ENCODE data around the gene TMC4.

The TMC4 gene

DNA sequence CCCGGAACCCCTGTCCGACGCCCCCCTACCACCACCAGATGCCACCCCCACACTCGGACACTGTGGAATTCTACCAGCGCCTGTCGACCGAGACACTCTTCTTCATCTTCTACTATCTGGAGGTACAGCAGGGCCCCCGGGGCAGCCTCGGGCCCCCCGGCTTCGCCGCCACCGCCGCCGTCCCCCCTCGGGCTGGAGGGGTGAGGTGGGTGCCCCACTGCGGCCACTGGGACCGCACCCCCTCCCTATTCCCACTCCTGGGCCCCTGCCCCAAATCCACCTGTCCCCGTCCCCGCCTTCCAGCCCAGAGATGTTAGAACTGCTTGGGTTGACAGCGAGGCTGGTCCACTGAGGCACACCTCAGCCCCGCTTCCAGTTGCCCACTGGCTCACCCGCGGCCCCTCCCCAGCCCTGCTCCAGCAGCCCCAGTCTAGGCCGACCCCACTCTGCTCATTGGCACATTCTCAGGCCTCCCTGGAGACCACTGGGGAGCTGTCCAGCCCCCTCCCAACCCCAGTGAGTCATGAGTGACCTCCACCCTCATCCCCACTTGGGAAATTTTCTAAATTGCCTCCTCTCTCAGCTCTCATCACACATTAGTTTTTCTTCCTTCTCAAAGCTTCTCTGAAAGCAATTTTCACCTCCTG is 20.0 kb downstream of the TMC4 start:
- DNase-seq = no peak

- DNase-seq = no peak
Measured at GRCh38 chr19:54152267-54152666, 20.7 kb downstream of the TMC4 start.

GRCh38 chr19:54151362-54152035 is 21.5 kb downstream of the TMC4 start:
- no peak for DNase-seq

GRCh38 chr19:54149021-54149812 is 23.7 kb downstream of the TMC4 start:
- no peak for DNase-seq

DNA sequence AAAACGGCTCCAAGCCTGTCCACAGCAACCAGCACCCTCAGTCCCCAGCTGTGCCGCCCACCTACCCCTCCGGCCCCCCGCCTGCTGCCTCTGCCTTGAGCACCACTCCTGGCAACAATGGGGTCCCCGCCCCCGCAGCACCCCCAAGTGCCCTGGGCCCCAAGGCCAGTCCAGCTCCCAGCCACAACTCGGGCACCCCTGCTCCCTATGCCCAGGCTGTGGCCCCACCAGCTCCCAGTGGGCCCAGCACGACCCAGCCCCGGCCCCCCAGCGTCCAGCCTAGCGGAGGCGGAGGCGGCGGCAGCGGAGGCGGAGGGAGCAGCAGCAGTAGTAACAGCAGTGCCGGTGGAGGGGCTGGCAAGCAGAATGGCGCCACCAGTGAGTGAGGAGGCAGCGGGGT is 24.8 kb downstream of the TMC4 start:
- DNase-seq = no peak

GRCh38 chr19:54147676-54148075 is 25.3 kb downstream of the TMC4 start:
- no peak for DNase-seq

- DNase-seq = no peak
Measured at GRCh38 chr19:54145541-54146158, 27.3 kb downstream of the TMC4 start.

DNA sequence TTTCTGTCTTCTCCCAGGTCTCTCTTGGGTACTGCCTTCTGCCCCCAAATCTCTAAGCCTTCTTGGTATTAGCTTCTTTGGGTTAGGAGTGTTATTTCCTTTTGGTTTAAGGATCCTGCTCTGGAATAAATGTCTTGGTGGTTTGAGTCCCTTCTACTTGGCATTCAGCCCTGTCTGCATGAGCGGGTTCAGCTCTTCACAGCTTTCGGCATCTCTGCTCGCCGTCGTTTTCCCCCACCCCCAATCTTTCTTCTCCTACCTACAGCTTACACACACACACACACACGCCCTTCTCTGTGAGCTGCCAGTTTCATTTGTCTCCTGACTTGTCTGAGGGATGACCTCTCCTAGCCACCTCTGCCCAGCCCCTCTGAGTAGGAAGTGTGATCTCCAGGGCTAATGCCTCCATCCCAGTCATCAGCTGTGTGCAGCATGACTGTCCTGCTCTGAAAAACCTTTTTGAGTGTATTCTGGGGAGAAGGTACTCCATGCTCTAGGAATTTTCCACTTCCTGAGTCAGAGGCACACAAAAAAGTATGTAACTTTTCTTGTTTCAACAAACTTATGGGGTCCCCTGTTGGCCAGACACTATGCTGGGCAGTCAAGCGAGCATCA is 30.7 kb downstream of the TMC4 start:
- DNase-seq = no peak

DNA sequence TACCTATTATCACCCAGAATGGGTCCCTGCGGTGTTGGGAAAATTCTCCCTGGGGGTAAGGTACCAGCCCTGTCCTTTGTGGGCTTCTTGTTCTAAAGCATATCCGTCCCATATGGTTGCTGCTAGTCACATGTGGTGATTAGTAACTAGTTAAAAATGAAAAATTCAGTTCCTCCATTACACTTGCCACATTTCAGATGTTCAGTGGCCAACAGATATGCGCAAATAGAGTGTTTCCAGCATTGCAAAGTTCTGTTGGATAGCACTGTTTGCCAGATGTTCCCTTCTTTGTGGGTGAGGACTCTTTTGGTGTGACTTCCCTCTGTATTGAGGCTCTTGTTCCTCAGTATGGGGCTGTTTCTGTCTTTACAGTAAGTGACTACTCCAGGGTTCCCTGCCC is 31.6 kb downstream of the TMC4 start:
- DNase-seq = no peak

DNA sequence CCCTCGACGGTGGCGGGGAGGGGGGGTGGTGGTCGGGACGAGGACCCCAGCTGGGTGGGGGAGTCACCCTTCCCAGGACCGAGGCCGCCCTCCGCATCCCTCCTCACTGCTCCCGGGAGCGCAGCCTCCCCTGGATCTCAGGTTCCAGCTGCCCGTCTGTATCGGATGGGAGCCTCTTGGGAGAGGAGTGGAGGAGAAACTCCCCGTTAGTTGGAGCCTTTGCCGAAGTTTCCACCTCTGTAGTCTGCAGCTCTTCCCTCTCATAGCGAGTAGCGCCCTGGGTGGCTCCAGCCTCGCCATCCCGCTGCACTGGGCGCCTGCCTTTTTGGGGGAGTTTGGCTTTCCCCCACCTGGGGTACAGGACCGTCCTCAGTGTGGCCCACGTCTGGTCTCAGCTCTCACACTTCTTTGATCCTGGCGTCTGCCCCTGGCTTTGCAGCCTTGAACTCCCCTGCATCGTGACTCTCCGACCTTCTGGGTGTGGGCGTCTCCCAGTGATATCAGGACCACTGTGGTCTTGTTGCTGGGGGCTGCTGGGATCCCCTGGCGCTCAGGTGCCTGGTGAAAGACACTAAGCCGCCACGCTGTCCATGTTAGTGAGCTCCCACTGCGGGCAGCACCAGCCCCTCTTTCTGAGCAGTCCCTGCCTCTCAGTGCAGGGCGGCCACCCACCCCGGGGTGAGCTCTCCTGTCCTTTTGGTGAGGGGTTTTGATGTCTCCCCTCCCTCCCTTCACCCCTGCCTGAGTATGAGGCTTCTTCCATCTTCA is 34.3 kb downstream of the TMC4 start:
- no peak for DNase-seq

DNA sequence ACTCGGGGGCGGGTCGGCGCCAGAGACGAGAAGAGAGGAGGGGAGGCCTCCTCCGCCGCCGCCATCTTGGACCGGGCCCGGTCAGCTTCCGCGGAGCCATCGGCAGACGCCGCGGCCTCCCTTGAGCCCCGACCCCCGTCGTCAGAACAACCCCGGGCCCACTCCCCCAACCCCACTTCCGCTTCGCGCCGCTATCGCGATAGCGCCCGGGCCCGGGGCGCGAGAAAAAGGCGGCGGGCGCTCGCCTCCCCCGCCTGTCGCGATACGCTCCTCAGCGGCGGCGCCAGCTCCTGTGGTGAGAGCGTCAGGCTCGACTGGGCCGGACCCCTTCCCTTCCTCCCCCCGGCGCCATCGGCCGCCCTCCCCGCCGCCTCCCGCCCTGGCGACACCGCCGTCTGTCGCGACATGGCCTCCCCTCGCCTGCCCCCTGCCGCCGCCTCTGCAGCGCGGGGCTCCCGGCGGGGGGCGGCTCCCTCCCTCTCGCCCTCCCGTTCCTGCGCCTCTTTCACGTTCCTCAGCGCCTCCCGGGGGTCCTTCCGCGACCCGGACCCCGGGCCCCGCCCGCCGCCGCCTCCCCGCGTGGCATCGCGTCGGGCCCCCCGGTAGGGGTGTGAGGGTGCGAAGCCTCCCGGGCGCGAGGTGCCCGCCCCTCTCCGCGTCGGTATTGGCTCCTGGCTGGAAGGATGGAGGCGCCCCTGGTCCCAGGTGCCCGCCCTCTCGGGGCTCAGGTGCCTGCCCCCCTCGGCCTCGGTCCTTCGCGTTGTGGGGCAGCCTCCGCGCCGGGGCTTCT is 35.1 kb downstream of the TMC4 start, which contains the start of gene CNOT3:
Gene CNOT3, plus strand, starts transcription at position 64 of the 790 bp plus-strand sequence. CDS start 5,217 bp downstream, outside the sequence.
- DNase-seq = no peak

DNA sequence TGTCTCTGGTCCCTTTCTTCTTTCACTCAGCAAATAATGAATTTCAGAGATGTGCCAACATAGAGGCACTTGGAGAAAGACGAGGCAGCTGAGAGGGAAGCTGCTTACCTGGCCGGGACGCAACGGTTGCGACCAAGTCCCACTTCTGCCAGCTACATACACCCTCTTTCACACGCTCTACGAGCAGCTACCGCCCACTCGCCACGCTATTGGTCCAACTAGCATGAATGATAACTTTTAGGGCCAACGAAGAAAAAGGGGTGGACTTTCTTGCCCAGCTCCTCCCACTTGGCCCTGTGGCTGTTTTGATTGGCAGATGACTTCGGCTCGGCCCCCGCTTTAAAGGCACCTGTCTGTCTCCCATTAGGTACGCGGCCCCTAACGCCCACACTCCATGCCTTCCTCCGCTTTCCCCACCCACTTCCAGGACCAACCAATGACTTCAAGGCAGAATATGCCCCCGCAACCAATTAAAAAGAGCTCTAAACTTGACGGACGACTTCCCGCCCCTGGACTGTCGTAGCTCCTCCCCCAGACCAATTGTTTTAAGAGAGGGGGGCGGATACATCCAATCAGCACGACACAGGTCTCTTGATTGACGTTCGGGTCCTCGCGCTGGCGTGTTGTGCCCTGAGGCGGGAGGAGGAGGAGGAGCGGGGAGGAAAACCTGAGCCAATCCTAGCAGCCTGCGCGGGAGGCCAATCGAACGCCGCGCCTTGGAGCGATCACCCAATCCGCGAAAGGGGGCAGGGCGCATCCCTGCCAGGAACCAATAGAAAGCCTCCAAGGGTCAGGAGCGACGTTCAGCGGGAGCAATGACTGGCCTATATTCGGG is 35.9 kb downstream of the TMC4 start:
- peak; percentile 100 for DNase-seq

GRCh38 chr19:54136086-54136863 is 36.7 kb downstream of the TMC4 start:
- DNase-seq = no peak

DNA sequence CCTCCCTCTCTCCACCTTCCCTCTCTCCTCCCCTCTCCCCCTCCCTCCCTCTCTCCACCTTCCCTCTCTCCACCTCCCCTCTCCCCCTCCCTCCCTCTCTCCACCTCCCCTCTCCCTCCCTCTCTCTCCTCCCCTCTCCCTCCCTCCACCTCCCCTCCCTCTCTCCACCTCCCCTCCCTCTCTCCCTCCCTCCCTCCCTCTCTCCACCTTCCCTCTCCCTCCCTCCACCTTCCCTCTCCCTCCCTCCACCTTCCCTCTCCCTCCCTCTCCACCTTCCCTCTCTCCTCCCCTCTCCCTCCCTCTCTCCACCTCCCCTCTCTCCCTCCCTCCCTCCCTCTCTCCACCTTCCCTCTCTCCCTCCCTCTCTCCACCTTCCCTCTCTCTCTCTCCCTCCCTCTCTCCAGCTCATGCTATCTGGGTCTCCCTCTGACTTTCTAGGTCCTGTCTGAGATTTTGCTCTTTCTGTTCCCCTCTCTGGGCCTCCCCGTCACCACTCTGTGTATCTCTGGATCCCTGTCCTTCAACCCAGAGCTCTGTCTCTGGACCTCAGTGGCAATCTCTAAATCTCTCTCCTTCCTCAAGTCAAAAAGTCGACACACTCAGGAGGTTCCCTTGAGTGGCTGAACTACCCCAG is 38.9 kb downstream of the TMC4 start:
- DNase-seq = no peak

- DNase-seq = peak; percentile 66
Measured at GRCh38 chr19:54133312-54133956, 39.5 kb downstream of the TMC4 start.

- no peak for DNase-seq
Measured at GRCh38 chr19:54129617-54129996, 43.4 kb downstream of the TMC4 start.

- DNase-seq = no peak
Measured at GRCh38 chr19:54128796-54129616, 44.0 kb downstream of the TMC4 start.

- no peak for DNase-seq
Measured at GRCh38 chr19:54128441-54128725, 44.6 kb downstream of the TMC4 start.

All from eye (tissue), 1 donor.